Forelimb muscle (tissue), 1 donor: ENCODE results near the gene ARHGAP18. TPM values are rescaled to one million over a fixed set of nuclear protein-coding genes. Genes with fewer than 3 reads are reported as not detected.
A peak's percentile ranks its signal among the peaks of the same experiment; 100 is the strongest.

ENCODE experiments used
- DNase-seq: peaks from one replicate; pipeline ENCODE4 v3.0.0-alpha.2; 2013; ENCODE audit warnings: low read depth
- polyA plus RNA-seq: library from polyadenylated mRNA; unstranded; fragments of 120-200 nt; gene quantifications from one replicate; pipeline ENCODE4 v1.2.1, GENCODE V29; 2013; ENCODE audit not compliant: insufficient read length

Gene ARHGAP18
- polyA plus RNA-seq, 1 donor: 14.1 TPM

DNA sequence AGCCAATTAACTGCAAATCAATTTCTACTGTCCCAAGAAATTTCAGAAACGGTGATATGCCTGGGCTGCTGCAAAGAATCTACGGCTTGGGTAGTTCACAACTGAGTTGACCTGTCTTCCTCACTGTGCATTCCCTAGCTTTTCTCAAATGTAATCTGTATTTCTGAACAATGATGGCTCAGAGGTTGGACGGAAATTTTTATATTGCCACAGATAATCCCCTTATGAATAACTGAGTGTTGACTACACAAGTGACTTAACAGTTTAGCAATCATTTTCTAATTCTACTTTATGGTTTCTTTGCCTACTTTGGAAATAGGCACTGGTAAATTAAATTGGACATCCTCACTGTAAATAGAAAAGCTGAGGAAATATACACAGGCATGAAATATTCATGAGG is 94.5 kb downstream of the ARHGAP18 start:
- DNase-seq: no peak

- no peak for DNase-seq
Observed at GRCh38 chr6:129615020-129615419, 95.0 kb downstream of the ARHGAP18 start.

GRCh38 chr6:129614464-129614863 is 95.5 kb downstream of the ARHGAP18 start:
- no peak for DNase-seq

GRCh38 chr6:129612440-129612839 is 97.5 kb downstream of the ARHGAP18 start:
- no peak for DNase-seq

- DNase-seq: peak; percentile 75
Observed at GRCh38 chr6:129609635-129610034, 100.3 kb downstream of the ARHGAP18 start.

DNA sequence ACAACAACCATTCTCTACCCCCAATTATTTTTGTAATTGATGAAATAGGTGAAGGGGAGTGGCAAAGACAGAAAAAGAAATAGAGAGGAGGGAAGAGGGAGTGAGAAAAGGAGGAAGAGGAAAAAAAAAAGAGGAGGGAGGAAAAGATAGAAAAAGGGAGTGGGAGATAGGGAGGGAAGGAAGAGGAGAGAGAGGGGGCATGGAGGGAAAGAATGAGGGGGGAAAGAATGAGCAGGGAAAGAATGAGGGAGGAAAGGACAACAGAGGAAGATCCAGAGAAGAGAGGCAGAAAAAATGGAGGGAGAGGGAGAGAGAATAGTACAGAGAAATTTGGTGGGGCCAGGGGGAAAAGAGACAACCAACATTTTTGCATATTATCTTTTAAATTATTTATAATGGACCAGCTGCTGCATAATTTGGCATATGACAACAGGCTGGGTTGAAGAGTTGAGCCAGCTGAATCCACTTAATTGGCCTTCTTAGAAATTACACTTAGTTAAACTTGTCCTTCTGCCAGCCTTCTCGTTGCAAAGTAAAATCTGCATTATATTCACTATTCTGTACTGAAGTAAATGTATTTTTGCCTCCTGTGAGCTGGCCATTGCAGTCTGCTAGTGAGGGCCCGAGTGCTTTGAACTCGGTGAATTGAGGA is 101.0 kb downstream of the ARHGAP18 start:
- peak; percentile 24 for DNase-seq

- DNase-seq: no peak
Observed at GRCh38 chr6:129607581-129608186, 102.3 kb downstream of the ARHGAP18 start.

GRCh38 chr6:129606664-129607063 is 103.3 kb downstream of the ARHGAP18 start:
- DNase-seq: no peak

DNA sequence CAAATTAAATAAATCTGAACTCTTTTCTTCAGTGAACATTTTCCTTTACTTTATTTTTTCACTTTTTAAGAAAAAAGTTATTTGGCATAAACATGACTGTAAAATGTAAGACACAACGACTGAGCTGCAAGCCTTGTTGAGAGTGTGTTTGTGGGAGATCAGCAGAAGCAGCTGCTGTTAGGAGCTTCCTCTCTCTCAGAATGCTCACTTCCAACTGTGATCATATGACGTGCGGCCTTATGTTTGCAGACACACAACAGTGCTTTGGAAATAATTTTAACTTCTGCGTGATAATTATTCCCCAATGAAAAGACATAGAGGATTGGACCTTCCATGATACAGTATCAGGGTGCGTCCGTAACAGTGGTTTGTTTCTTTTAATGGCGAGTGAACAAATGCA is 104.0 kb downstream of the ARHGAP18 start:
- peak; percentile 24 for DNase-seq

- no peak for DNase-seq
Observed at GRCh38 chr6:129605095-129605494, 104.9 kb downstream of the ARHGAP18 start.

- no peak for DNase-seq
Observed at GRCh38 chr6:129604321-129604720, 105.7 kb downstream of the ARHGAP18 start.

DNA sequence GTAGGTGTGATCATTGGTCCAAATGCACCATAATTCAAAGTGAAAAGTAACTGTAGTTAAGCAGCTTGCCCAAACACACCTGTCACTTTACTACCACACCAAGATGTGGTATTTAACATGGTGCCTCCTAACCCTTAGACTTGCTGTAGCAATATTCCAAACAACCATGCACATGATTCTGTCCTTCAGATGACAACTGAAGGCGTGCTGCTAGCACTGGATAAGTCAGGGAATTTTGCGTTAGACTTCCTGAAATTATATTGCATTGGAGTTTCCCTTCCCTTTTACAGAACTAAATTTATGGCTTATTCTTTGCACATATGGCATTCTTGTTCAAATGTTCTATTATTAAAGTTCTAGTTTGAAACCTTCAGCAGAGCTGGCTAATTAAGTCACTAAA is 106.2 kb downstream of the ARHGAP18 start:
- no peak for DNase-seq

DNA sequence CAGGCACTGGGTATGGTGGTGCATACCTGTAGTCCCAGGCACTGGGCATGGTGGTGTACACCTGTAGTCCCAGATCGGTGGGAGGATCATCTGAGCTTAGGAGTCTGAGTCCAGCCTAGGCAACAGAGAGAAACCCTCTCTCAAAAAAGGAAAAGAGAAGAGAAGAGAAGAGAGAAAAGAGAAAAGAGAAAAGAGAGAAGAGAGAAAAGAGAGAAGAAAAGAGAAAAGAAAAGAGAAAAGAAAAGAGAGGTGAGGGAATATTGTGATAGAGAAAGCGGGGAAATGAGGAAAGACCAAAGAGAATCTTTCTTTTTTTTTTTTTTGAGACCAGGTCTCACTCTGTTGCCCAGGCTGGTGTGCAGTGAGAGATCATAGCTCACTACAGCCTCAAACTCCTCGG is 108.7 kb downstream of the ARHGAP18 start:
- DNase-seq: no peak

DNA sequence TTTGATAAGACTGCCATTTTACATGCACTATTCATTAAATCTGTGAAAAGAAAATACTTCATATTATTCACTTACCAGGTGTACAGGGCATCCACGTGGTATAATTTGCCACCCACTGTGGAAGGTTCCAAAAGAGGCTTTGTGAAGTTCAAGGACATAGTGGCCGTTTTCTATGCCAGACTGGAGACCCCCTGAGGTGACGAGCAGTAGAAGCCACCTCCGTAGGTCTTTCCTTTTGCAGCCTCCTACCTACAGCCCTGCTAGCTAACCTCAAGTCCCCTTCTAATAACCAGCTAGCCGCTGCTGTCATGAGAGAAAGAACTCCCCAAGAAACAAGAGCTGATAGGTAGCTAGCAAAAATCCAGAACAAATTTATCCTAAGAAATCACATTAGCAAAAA is 110.5 kb downstream of the ARHGAP18 start:
- no peak for DNase-seq

GRCh38 chr6:129598244-129599187 is 111.5 kb downstream of the ARHGAP18 start:
- DNase-seq: peak; percentile 77

- no peak for DNase-seq
Observed at GRCh38 chr6:129597023-129597713, 112.8 kb downstream of the ARHGAP18 start.

DNA sequence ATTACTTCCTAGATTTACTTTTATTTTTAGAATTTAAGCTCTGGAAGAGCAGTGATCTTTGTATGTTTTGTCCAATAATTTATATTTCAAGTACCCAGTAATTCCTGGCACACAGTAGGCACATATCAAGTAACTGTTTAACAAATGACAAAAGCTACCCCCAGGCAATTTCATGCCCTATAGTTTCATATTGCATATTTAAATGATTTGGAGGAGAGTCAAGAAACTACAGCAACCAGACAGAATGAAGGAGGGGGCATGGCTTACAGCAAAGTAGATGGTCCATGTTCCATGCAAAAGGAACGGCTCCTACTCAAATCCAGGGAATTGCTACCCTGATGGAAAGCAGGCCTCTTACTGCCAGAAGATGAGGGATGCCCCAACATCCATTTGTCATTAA is 113.5 kb downstream of the ARHGAP18 start:
- no peak for DNase-seq

- no peak for DNase-seq
Observed at GRCh38 chr6:129593233-129593564, 116.8 kb downstream of the ARHGAP18 start.

- DNase-seq: no peak
Observed at GRCh38 chr6:129592516-129593232, 117.3 kb downstream of the ARHGAP18 start.

- DNase-seq: no peak
Observed at GRCh38 chr6:129590408-129591022, 119.5 kb downstream of the ARHGAP18 start.

DNA sequence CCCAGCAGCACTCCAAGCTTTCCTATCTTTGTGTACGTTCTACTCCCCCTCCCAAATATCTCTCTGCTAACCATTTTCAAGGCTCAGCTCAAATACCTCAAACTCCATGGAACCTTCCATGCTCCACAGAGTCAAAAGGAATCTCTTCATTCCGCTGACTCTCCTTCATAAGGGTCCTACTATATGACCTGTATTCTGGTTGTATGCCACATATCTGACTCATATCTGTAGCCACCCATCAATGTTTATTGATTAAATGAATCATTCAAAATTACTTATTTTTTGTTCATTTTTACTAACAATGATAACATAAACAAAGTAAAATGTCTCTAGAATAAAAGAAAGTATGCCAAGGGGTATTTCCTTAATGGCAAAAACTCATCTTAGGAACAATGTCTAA is 123.2 kb downstream of the ARHGAP18 start:
- DNase-seq: no peak
